Measurements from ENCODE around the gene MOB3A. TPM values are rescaled to one million over a fixed set of nuclear protein-coding genes. Genes with fewer than 3 reads are reported as not detected.

MOB3A gene
- total and polyA plus RNA-seq, 10 of the 15 experiments (the other 5 are each of a cell fraction or from before 2014, with no cell fraction given), result 7.5 to 229 (median 79.4) TPM

- Histone ChIP-seq H3K9ac (ENCODE audit: control insufficient read depth, insufficient read depth, low read length) (peak overlapping the region; percentile 64; the same call in 1 of the 2 replicates), H3K4me3 (0 out of 2 replicates have a peak overlapping the region, but pooled peaks have one; percentile 22), H3K9me3 (replicated peaks; ENCODE audit: control insufficient read depth, insufficient read depth, low read length) (no peaks in the 10 kb centered on the region), H3K79me2 (ENCODE audit: control insufficient read depth, insufficient read depth, low read length) (peaks cover 18% of the 10 kb centered on the region), H3K4me2 (ENCODE audit: control insufficient read depth, insufficient read depth) (peak overlapping the region; percentile 66), H4K20me1 (ENCODE audit: control insufficient read depth, insufficient read depth) (no peaks in the 10 kb centered on the region), H3K4me1 (ENCODE audit: control insufficient read depth, insufficient read depth, low read length) (peaks cover 57% of the 10 kb centered on the region), H3K27ac (ENCODE audit: control insufficient read depth, insufficient read depth) (peak overlapping the region; percentile 80), H3K36me3 (ENCODE audit: control insufficient read depth in 2 of 2, insufficient read depth in 2 of 2, low read length in 1 of 2) (no peaks in the 10 kb centered on the region), H2AFZ (ENCODE audit: control insufficient read depth, low read depth, low read length) (peak overlapping the region; percentile 46; the same call in 1 of the 2 replicates), H3K27me3 (replicated peaks in 1 of 2; ENCODE audit: control insufficient read depth in 2 of 2, insufficient read depth in 2 of 2, low read length in 1 of 2) (no peaks in the 10 kb centered on the region)
- FAIRE-seq (peak; percentile 74), ATAC-seq (peak; percentile 8), DNase-seq (ENCODE audit: low read depth, low spot score) (no peak)
- ChIA-PET SMC1A (ENCODE audit: uncharacterized antibody, unreplicated experiment) (interaction anchor here (1.3 kb wide), 1 partner anchor 28 kb away, joined by 7 read pairs; no protein-coding TSS in a partner anchor), CTCF (interaction anchor here (0.6 to 1.4 kb wide), 2 partner anchors 13 to 38 kb away, joined by 4 to 6 read pairs; no protein-coding TSS in a partner anchor), POLR2A (interaction anchor here (0.6 to 6.0 kb wide), 2 partner anchors 32 to 36 kb away, joined by 3 to 110 read pairs; partner anchors contain the start of gene MOB3A), RAD21 (ENCODE audit: unreplicated experiment) (interaction anchor here (0.6 to 1.1 kb wide), 3 partner anchors 12 to 159 kb away, joined by 3 read pairs; no protein-coding TSS in a partner anchor)
- no TSS peak for BruUV-seq (replicated peaks)
- in situ Hi-C loops (cut with MboI) (no loop called here), intact Hi-C loops (cut with micrococcal nuclease; ENCODE audit: unreplicated experiment) (loop anchor here (1.0 kb wide), 1 partner anchor 34 kb away; no protein-coding TSS in a partner anchor)
- no peak for TF ChIP-seq SMAD1 (IDR thresholded peaks at IDR 0.05; ENCODE audit: low read depth, partially characterized antibody)
- peak; percentile 33; the same call in 1 of the 2 replicates for TF ChIP-seq NBN (IDR thresholded peaks at IDR 0.05)
- TF ChIP-seq HDGF (IDR thresholded peaks at IDR 0.05), result peak; percentile 69; the same call in 1 of the 2 replicates
- peak; percentile 28 to 64; a peak in 1 of 4 replicates for TF ChIP-seq IKZF2 (IDR thresholded peaks at IDR 0.05)
- 0 out of 2 replicates have a peak, but pooled peaks have one; percentile 24 for TF ChIP-seq SPI1 (IDR thresholded peaks at IDR 0.05; ENCODE audit: borderline replicate concordance, insufficient read depth, low read depth, low read length)
- peak; percentile 53 for TF ChIP-seq RUNX3 (IDR thresholded peaks at IDR 0.05; ENCODE audit: low read length)
- TF ChIP-seq IKZF1 (conservative IDR thresholded peaks at IDR 0.05), result peak; percentile 35; the same call in 1 of the 2 replicates
- peak; percentile 17; the same call in 1 of the 2 replicates for TF ChIP-seq CREM (IDR thresholded peaks at IDR 0.05; ENCODE audit: low read depth)
- no peak for TF ChIP-seq RAD51 (IDR thresholded peaks at IDR 0.05)
- no peak for TF ChIP-seq DPF2 (IDR thresholded peaks at IDR 0.05)
- TF ChIP-seq CHD1 (IDR thresholded peaks at IDR 0.05; ENCODE audit: low read depth, low read length), result no peak
- TF ChIP-seq NFXL1 (IDR thresholded peaks at IDR 0.05; ENCODE audit: borderline replicate concordance), result peak; percentile 99
- TF ChIP-seq EED (IDR thresholded peaks at IDR 0.05; ENCODE audit: low read depth), result peak; percentile 36; the same call in 1 of the 2 replicates
- 0 out of 3 replicates have a peak, but pooled peaks of 1 of the 2 experiments have one; percentile 4 for TF ChIP-seq EGR1 (IDR thresholded peaks at IDR 0.05; ENCODE audit: borderline replicate concordance in 1 of 2, low read depth in 2 of 2, low read length in 2 of 2)
- TF ChIP-seq POLR2AphosphoS5 (IDR thresholded peaks at IDR 0.05; ENCODE audit: low read length), result peak; percentile 38; the same call in 1 of the 2 replicates
- TF ChIP-seq NFYB (IDR thresholded peaks at IDR 0.05; ENCODE audit: insufficient read depth, low read depth, low read length), result no peak
- peak; percentile 47; the same call in 1 of the 2 replicates for TF ChIP-seq POLR2A (IDR thresholded peaks at IDR 0.05; ENCODE audit: low read depth, low read length)
- TF ChIP-seq ASH2L (IDR thresholded peaks at IDR 0.05; ENCODE audit: borderline replicate concordance, low read depth), result no peak
- TF ChIP-seq CTCF (IDR thresholded peaks at IDR 0.05 in 2 of 3, conservative IDR thresholded peaks at IDR 0.05 in 1 of 3; ENCODE audit: control insufficient read depth in 2 of 3, extremely low read depth in 1 of 3, insufficient read depth in 1 of 3, low read depth in 3 of 3, low read length in 3 of 3), result 0 out of 6 replicates have a peak, but pooled peaks of 1 of the 3 experiments have one; percentile 4
- peak; percentile 45; the same call in 1 of the 2 replicates for TF ChIP-seq MTA2 (IDR thresholded peaks at IDR 0.05; ENCODE audit: low read depth)
- WGBS (ENCODE audit: insufficient coverage, insufficient replicate concordance, low lambda C conversion rate, missing lambda C conversion rate), result 2% methylated on average over 15 of the region's 22 CpGs
Measured at GRCh38 chr19:2055931-2056836, 39.9 kb downstream of the MOB3A start.

Data from GM12878 (cell line).